Neural cell (in vitro differentiated cells): Measurements from ENCODE around the gene CHST11.

Experiments
- CTCF ChIP-seq: fragments of 450-650 bp; IDR thresholded peaks from 2 replicates; pipeline ENCODE4 v1.5.1; 2014; ENCODE audit warnings: antibody characterized with exemption, mild to moderate bottlenecking, moderate library complexity; ENCODE audit not compliant: poor library complexity, severe bottlenecking
- EP300 ChIP-seq: fragments of 450-650 bp; conservative IDR thresholded peaks from 2 replicates; pipeline ENCODE4 v1.6.1; 2014; ENCODE audit warnings: antibody characterized with exemption, mild to moderate bottlenecking, moderate library complexity; ENCODE audit not compliant: poor library complexity, severe bottlenecking
- EZH2 ChIP-seq: fragments of 200-600, 300-800 bp; shearing (Covaris generic), sonication (generic); IDR thresholded peaks from 2 replicates; pipeline ENCODE4 v1.6.1; 2014; ENCODE audit warnings: antibody characterized with exemption, low read length, borderline replicate concordance, mild to moderate bottlenecking; ENCODE audit not compliant: insufficient read depth, poor library complexity, severe bottlenecking

GRCh38 chr12:104701301-104701700, 244.6 kb downstream of the CHST11 start:
- TF ChIP-seq CTCF (no peak), EZH2 (no peak), EP300 (no peak)
